ENCODE results near the gene C3. TPM values are rescaled to one million over a fixed set of nuclear protein-coding genes. Genes with fewer than 3 reads are reported as not detected.

Gene C3
- total and polyA plus RNA-seq, 2 of the 13 experiments (the other 11 are each of a cell fraction or from before 2014, with no cell fraction given), result 1,455 to 6,272 TPM

DNA sequence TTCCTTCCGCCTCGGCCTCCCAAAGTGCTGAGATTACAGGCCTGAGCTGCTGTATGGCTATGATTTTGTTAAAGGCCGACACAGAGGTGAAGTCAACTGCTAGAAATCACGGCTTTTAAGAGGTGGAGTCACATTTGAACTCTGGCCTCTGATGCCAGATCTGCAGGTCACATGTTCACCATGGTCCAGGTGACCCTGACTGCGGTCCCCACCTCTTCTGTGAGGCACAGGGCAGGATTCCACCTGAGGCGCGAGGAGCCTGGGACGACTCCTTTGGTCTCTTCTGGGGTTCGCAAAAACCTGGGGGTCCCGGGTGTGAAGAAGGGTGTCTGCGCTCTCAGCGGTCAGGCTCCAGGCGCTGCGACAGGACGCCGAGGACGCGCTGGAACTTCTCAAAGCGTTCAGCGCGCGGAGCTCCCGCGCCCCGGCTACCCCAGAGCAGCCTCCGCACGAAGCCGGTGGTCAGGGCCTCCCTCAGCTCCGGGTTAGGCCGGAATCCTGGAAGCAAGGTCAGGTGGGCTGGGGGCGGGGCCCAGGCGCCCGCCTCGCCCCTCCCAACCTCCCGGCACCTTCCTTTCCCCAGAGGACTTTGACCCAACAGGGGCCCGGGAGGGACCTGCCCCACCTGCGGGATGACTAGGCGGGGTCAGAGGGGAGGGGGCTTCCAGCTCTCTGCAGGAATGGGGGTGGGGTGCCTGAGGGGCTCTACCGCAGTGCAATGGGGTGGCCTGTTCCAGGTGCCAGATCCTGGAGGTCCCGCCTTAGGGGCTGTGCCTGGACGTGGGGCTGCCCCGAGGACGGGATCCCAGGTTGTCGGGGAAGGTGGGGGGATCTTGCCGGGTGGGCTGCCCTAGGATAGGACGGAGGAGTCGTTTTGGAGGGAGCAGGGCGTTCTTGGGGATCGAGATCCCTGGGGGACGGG lies 32.1 kb upstream of the C3 start (continued):
- TF ChIP-seq, protein P1, sequence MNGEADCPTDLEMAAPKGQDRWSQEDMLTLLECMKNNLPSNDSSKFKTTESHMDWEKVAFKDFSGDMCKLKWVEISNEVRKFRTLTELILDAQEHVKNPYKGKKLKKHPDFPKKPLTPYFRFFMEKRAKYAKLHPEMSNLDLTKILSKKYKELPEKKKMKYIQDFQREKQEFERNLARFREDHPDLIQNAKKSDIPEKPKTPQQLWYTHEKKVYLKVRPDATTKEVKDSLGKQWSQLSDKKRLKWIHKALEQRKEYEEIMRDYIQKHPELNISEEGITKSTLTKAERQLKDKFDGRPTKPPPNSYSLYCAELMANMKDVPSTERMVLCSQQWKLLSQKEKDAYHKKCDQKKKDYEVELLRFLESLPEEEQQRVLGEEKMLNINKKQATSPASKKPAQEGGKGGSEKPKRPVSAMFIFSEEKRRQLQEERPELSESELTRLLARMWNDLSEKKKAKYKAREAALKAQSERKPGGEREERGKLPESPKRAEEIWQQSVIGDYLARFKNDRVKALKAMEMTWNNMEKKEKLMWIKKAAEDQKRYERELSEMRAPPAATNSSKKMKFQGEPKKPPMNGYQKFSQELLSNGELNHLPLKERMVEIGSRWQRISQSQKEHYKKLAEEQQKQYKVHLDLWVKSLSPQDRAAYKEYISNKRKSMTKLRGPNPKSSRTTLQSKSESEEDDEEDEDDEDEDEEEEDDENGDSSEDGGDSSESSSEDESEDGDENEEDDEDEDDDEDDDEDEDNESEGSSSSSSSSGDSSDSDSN (CRISPR knock-in tag; IDR thresholded peaks at IDR 0.05), result peak; percentile 87
- TF ChIP-seq TBX2 (CRISPR knock-in tag; IDR thresholded peaks at IDR 0.05; ENCODE audit: borderline replicate concordance), result peak; percentile 70; the same call in 1 of the 2 replicates
- peak; percentile 69 for TF ChIP-seq BORCS8-MEF2B (CRISPR knock-in tag; IDR thresholded peaks at IDR 0.05)
- TF ChIP-seq PATZ1 (CRISPR knock-in tag; IDR thresholded peaks at IDR 0.05), result peak; percentile 75; the same call in 1 of the 2 replicates
- TF ChIP-seq HINFP (CRISPR knock-in tag; IDR thresholded peaks at IDR 0.05; ENCODE audit: low read depth), result no peak
- TF ChIP-seq ZNF772 (CRISPR knock-in tag; IDR thresholded peaks at IDR 0.05), result peak; percentile 72; the same call in 1 of the 2 replicates
- TF ChIP-seq KAT8 (CRISPR knock-in tag; IDR thresholded peaks at IDR 0.05), result 0 out of 2 replicates have a peak, but pooled peaks have one; percentile 37
- TF ChIP-seq HNF1B (CRISPR knock-in tag; IDR thresholded peaks at IDR 0.05), result peak; percentile 80
- TF ChIP-seq SNAI1 (CRISPR knock-in tag; IDR thresholded peaks at IDR 0.05; ENCODE audit: borderline replicate concordance), result peak; percentile 37; the same call in 1 of the 2 replicates
- TF ChIP-seq ZBTB34 (CRISPR knock-in tag; IDR thresholded peaks at IDR 0.05), result peak; percentile 74; the same call in 1 of the 2 replicates
- no peak for TF ChIP-seq ETV5 (CRISPR knock-in tag; IDR thresholded peaks at IDR 0.05; ENCODE audit: borderline replicate concordance)
- TF ChIP-seq, protein P2, sequence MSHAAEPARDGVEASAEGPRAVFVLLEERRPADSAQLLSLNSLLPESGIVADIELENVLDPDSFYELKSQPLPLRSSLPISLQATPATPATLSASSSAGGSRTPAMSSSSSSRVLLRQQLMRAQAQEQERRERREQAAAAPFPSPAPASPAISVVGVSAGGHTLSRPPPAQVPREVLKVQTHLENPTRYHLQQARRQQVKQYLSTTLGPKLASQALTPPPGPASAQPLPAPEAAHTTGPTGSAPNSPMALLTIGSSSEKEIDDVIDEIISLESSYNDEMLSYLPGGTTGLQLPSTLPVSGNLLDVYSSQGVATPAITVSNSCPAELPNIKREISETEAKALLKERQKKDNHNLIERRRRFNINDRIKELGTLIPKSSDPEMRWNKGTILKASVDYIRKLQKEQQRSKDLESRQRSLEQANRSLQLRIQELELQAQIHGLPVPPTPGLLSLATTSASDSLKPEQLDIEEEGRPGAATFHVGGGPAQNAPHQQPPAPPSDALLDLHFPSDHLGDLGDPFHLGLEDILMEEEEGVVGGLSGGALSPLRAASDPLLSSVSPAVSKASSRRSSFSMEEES (CRISPR knock-in tag; IDR thresholded peaks at IDR 0.05), result peak; percentile 84
- TF ChIP-seq GABPB1 (CRISPR knock-in tag; IDR thresholded peaks at IDR 0.05), result peak; percentile 64; the same call in 1 of the 2 replicates
- TF ChIP-seq FOSL2 (CRISPR knock-in tag; IDR thresholded peaks at IDR 0.05), result peak; percentile 59
- peak; percentile 86; the same call in 1 of the 2 replicates for TF ChIP-seq ARID2 (CRISPR knock-in tag; IDR thresholded peaks at IDR 0.05; ENCODE audit: borderline replicate concordance)
- TF ChIP-seq FOXJ3 (CRISPR knock-in tag; IDR thresholded peaks at IDR 0.05; ENCODE audit: borderline replicate concordance), result peak; percentile 55; the same call in 1 of the 2 replicates
